Measurements from ENCODE around the gene PPIL1.
A peak's percentile ranks its signal among the peaks of the same experiment; 100 is the strongest.
"Not testable (repeated sequence)": the region's sequence is repeated elsewhere in the genome, so short reads cannot be mapped to it uniquely, and the experiment has no call there.

The PPIL1 gene

GRCh38 chr6:36874443-36875249 lies at the start of gene PPIL1:
Gene PPIL1 (minus strand): TSS chr6:36874803. CDS start chr6:36874772, 31 bp downstream.
- DNase-seq, result peak; percentile 94

GRCh38 chr6:36924131-36924530 lies 49.5 kb upstream of the PPIL1 start:
- no peak for DNase-seq

- no peak for DNase-seq
These were observed 45.9 kb upstream of the PPIL1 start for GRCh38 chr6:36920546-36920945.

- no peak for DNase-seq
These were observed 45.4 kb upstream of the PPIL1 start for GRCh38 chr6:36920049-36920448.

- no peak for DNase-seq
These were observed 43.1 kb upstream of the PPIL1 start for GRCh38 chr6:36917541-36918193.

- DNase-seq, result no peak
These were observed 41.5 kb upstream of the PPIL1 start for GRCh38 chr6:36916126-36916525.

- DNase-seq, result no peak
These were observed 41.0 kb upstream of the PPIL1 start for GRCh38 chr6:36915599-36915998.

- no peak for DNase-seq
These were observed 39.7 kb upstream of the PPIL1 start for GRCh38 chr6:36914227-36914794.

GRCh38 chr6:36913082-36913481 lies 38.5 kb upstream of the PPIL1 start:
- DNase-seq, result no peak

GRCh38 chr6:36912586-36912985 lies 38.0 kb upstream of the PPIL1 start:
- DNase-seq, result no peak

GRCh38 chr6:36912030-36912454 lies 37.4 kb upstream of the PPIL1 start:
- DNase-seq, result no peak

- DNase-seq, result no peak
These were observed 34.1 kb upstream of the PPIL1 start for GRCh38 chr6:36908747-36909146.

GRCh38 chr6:36907781-36908180 lies 33.2 kb upstream of the PPIL1 start:
- DNase-seq, result peak; percentile 71

GRCh38 chr6:36906539-36907325 lies 32.1 kb upstream of the PPIL1 start:
- DNase-seq, result peak; percentile 96

GRCh38 chr6:36904851-36905393 lies 30.3 kb upstream of the PPIL1 start:
- no peak for DNase-seq

GRCh38 chr6:36904114-36904513 lies 29.5 kb upstream of the PPIL1 start:
- DNase-seq, result no peak

- DNase-seq, result no peak
These were observed 23.0 kb upstream of the PPIL1 start for GRCh38 chr6:36897609-36898008.

- DNase-seq, result no peak
These were observed 19.7 kb upstream of the PPIL1 start for GRCh38 chr6:36893976-36894932.

- DNase-seq, result not testable (repeated sequence)
These were observed 16.6 kb upstream of the PPIL1 start for GRCh38 chr6:36891153-36891552.

- no peak for DNase-seq
These were observed 15.6 kb upstream of the PPIL1 start for GRCh38 chr6:36890112-36890663.

Measured in NCI-H2029 (cell line).